OCI-LY1 (cell line): ENCODE data around the gene GDF15.
"Not testable (repeated sequence)": the region's sequence is repeated elsewhere in the genome, so short reads cannot be mapped to it uniquely, and the experiment has no call there.

Source experiments
- H2AFZ ChIP-seq: fragments of 200-600 bp; sonication (generic), shearing (Covaris generic); 2 replicates; pipeline ENCODE4 v1.6.0; 2014; ENCODE audit warnings: antibody characterized with exemption, mild to moderate bottlenecking, low read length
- H3F3A ChIP-seq: fragments of 200-600 bp; sonication (generic), shearing (Covaris generic); 2 replicates; pipeline ENCODE4 v1.6.0; 2014; ENCODE audit warnings: mild to moderate bottlenecking, antibody characterized with exemption, low read length, moderate library complexity; ENCODE audit not compliant: insufficient read depth
- H3K27ac ChIP-seq: fragments of 200-600 bp; sonication (generic); 2 replicates; pipeline ENCODE4 v1.5.1; 2014; ENCODE audit warnings: low read length, mixed run types, mild to moderate bottlenecking, low read depth; ENCODE audit not compliant: poor library complexity, severe bottlenecking
- H3K27me3 ChIP-seq: fragments of 200-600 bp; sonication (generic); 2 replicates; pipeline ENCODE4 v1.6.0; 2014; ENCODE audit warnings: antibody characterized with exemption, mild to moderate bottlenecking, low read length, moderate library complexity; ENCODE audit not compliant: insufficient read depth
- H3K36me3 ChIP-seq: fragments of 200-600 bp; sonication (generic); 2 replicates; pipeline ENCODE4 v1.6.1; 2014; ENCODE audit warnings: mild to moderate bottlenecking, antibody characterized with exemption, low read length, moderate library complexity, mixed read lengths; ENCODE audit not compliant: insufficient read depth
- H3K4me1 ChIP-seq: fragments of 200-600 bp; sonication (generic); 2 replicates; pipeline ENCODE4 v1.5.1; 2014; ENCODE audit warnings: mild to moderate bottlenecking, low read length, moderate library complexity; ENCODE audit not compliant: insufficient read depth, severe bottlenecking
- H3K4me2 ChIP-seq: fragments of 200-600 bp; sonication (generic), shearing (Covaris generic); 2 replicates; pipeline ENCODE4 v1.6.1; 2014; ENCODE audit warnings: low read length
- H3K4me3 ChIP-seq: fragments of 200-600 bp; sonication (generic); 2 replicates; pipeline ENCODE4 v1.5.1; 2014; ENCODE audit warnings: low read length, low read depth, mild to moderate bottlenecking, mixed read lengths; ENCODE audit not compliant: poor library complexity, severe bottlenecking
- H3K79me2 ChIP-seq: fragments of 200-600 bp; shearing (Covaris generic); 2 replicates; pipeline ENCODE4 v1.6.1; 2016; ENCODE audit warnings: mixed run types, low read length, mixed read lengths; ENCODE audit not compliant: insufficient read depth
- H3K9ac ChIP-seq: fragments of 200-600 bp; sonication (generic), shearing (Covaris generic); 2 replicates; pipeline ENCODE4 v1.6.1; 2014; ENCODE audit warnings: mild to moderate bottlenecking, low read length, mixed read lengths
- H3K9me2 ChIP-seq: fragments of 200-600 bp; sonication (generic), shearing (Covaris generic); 2 replicates; pipeline ENCODE4 v1.6.1; 2014; ENCODE audit warnings: low read depth, mild to moderate bottlenecking, low read length, mixed read lengths
- H3K9me3 ChIP-seq: fragments of 200-600 bp; shearing (Covaris generic); 2 replicates; pipeline ENCODE4 v1.6.1; 2014; ENCODE audit warnings: low read length, mixed read lengths
- H4K20me1 ChIP-seq: fragments of 200-600 bp; sonication (generic), shearing (Covaris generic); 2 replicates; pipeline ENCODE4 v1.6.0; 2016; ENCODE audit warnings: mild to moderate bottlenecking, low read length; ENCODE audit not compliant: insufficient read depth
- CTCF ChIP-seq: fragments of 200-600 bp; sonication (generic), shearing (Covaris generic); IDR thresholded peaks from 2 replicates; pipeline ENCODE4 v1.5.1; 2017; ENCODE audit warnings: mild to moderate bottlenecking, antibody characterized with exemption, low read length, moderate library complexity, mixed read lengths
- EZH2 ChIP-seq: fragments of 200-600 bp; sonication (generic), shearing (Covaris generic); IDR thresholded peaks from 2 replicates; pipeline ENCODE4 v1.8.0; 2017; ENCODE audit warnings: borderline replicate concordance, mixed run types, mild to moderate bottlenecking, antibody characterized with exemption, low read length, moderate library complexity, mixed read lengths

The GDF15 gene

DNA sequence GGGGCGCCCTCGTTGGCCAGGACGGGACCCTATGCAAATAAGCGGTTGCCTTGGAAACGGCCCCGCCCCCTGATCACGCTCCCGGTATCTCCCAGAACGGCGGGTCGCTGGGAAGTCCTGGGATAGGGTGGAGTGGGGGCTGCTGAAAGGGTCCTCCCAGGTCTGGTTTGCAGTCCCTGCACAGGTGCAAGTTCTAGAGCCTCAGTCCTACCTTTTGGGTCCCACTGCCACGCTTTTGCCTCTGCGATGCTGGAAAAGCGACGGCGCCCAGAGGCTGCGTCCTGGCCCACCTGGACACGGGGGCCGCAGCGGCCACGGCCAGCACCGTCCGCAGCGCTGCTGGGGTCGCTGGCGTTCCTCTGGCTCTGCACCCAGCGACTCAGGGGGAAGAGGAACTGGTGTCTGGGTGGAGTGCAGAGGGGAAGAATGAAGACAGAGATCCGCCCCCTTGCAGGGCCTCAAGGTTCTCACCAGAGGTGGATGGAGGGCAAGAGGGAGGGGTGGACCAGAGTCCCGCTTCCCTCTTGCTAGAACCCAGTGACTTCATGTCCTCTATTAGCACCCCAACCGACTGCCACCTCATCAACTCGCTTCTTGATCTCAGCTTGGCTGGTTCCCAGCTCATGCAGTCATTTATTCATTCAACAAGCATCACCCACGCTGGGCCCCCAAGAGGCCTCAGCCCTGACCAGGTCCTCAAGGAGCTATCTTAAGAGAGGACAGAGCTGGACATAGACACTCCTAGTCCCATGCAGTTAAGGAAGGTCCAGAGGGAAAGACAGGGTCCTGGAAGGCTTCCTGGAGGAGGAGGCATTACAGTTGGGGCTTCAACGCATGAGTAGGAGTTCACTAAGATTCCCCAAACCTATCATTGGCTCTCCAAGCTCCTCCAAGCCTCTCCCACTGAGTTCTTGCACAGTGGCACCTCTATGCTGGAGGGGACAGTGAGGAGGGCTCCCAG, 11.6 kb downstream of the GDF15 start, which contains the start of gene LRRC25:
Gene LRRC25 (minus strand): TSS at position 381 of the 961 bp plus-strand sequence. CDS start 659 bp downstream, outside the sequence.
- H3K9me2 ChIP-seq, result no peaks in the 10 kb centered on the region
- peak within 1 kb of the TSS; percentile 61 for H3K4me2 ChIP-seq
- H3K4me1 ChIP-seq, result peaks cover 36% of the 10 kb centered on the region
- 0 out of 2 replicates have a peak, but pooled peaks cover 5% of the 10 kb centered on the region for H3F3A ChIP-seq
- no peaks in the 10 kb centered on the region for H3K9me3 ChIP-seq
- H3K27me3 ChIP-seq, result 0 out of 2 replicates have a peak, but pooled peaks cover 8% of the 10 kb centered on the region
- H3K27ac ChIP-seq, result no peak within 1 kb of the TSS
- H2AFZ ChIP-seq, result no peak within 1 kb of the TSS
- no peaks in the 10 kb centered on the region for H3K79me2 ChIP-seq
- H4K20me1 ChIP-seq, result no peaks in the 10 kb centered on the region
- no peak within 1 kb of the TSS; the same call in 1 of the 2 replicates for H3K9ac ChIP-seq
- H3K4me3 ChIP-seq, result peak within 1 kb of the TSS; percentile 50
- H3K36me3 ChIP-seq, result no peaks in the 10 kb centered on the region
- TF ChIP-seq EZH2 (no peak), CTCF (no peak)

DNA sequence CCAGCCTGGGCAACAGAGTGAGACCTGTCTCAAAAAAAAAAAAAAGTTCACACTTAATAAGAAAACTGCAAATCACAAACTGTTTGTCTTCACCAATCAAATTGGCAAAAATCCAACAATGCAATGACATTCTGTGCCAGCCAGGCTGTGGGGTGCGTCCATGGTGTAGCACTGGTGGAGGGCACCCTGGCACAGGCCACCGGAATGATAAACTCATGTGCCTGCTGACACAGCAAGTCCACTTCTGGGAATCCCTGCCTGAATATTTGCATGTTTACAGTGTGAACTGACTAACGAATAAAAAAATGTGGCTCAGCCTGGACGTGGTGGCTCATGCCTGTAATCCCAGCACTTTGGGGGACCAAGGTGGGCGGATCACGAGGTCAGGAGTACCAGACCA, 13.1 kb downstream of the GDF15 start:
- H3K9me2 ChIP-seq, result no peaks in the 10 kb centered on the region
- no peak for TF ChIP-seq CTCF
- TF ChIP-seq EZH2, result no peak
- H3K27me3 ChIP-seq, result 0 out of 2 replicates have a peak, but pooled peaks cover 8% of the 10 kb centered on the region
- H3K9me3 ChIP-seq, result no peaks in the 10 kb centered on the region
- H4K20me1 ChIP-seq, result no peaks in the 10 kb centered on the region
- no peak overlapping the region for H2AFZ ChIP-seq
- no peaks in the 10 kb centered on the region for H3K79me2 ChIP-seq
- H3K9ac ChIP-seq, result no peak overlapping the region
- H3K4me1 ChIP-seq, result peaks cover 33% of the 10 kb centered on the region
- H3K36me3 ChIP-seq, result no peaks in the 10 kb centered on the region
- no peak overlapping the region for H3K4me2 ChIP-seq
- H3K27ac ChIP-seq, result no peak overlapping the region
- H3F3A ChIP-seq, result 0 out of 2 replicates have a peak, but pooled peaks cover 5% of the 10 kb centered on the region
- no peak overlapping the region for H3K4me3 ChIP-seq

DNA sequence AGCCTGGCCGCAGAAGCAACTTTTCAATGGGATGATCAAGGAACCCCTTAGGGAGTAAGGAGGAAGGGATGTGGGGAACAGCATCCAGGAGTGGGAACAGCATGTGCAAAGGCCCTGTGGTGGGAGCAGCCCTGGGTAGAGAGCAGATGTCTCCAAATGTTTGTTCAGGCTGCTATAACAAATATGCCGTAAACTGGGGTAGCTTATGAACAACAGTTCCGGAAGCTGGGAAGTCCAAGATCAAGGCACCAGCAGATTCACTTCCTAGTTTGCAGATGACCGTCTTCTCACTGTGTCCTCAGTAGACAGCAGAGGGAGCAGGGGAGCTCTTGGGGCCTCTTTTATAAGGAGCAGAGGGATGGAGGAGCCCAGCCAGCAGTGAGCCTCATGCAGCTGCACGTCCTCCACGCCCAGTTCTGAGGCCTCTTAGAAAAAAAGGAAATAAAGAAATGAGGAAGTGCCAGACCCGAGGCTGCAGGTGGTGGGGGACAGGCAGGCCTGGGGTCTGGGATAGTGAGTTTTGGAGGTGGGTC, 15.7 kb downstream of the GDF15 start:
- H3K9ac ChIP-seq, result peak overlapping the region; percentile 48; the same call in 1 of the 2 replicates
- H3K27ac ChIP-seq, result peak overlapping the region; percentile 82
- peak overlapping the region; percentile 59 for H3K4me2 ChIP-seq

GRCh38 chr19:18402455-18403248, 16.7 kb downstream of the GDF15 start:
- H3K9me2 ChIP-seq, H3F3A ChIP-seq, H2AFZ ChIP-seq, H3K79me2 ChIP-seq, H4K20me1 ChIP-seq, H3K36me3 ChIP-seq, H3K27me3 ChIP-seq, H3K9me3 ChIP-seq: not testable (repeated sequence)
- Histone ChIP-seq H3K9ac (peak overlapping the region; percentile 48; the same call in 1 of the 2 replicates), H3K27ac (peak overlapping the region; percentile 82), H3K4me1 (peaks cover 20% of the 10 kb centered on the region), H3K4me2 (peak overlapping the region; percentile 59; the same call in 1 of the 2 replicates), H3K4me3 (peak overlapping the region; percentile 31)

More for the DNA sequence above, 15.7 kb downstream of the GDF15 start:
- H2AFZ ChIP-seq, result no peak overlapping the region
- H3F3A ChIP-seq, result 0 out of 2 replicates have a peak, but pooled peaks cover 5% of the 10 kb centered on the region
- no peaks in the 10 kb centered on the region for H3K79me2 ChIP-seq
- no peaks in the 10 kb centered on the region for H3K36me3 ChIP-seq
- peaks cover 28% of the 10 kb centered on the region for H3K4me1 ChIP-seq
- 0 out of 2 replicates have a peak, but pooled peaks cover 1% of the 10 kb centered on the region for H3K27me3 ChIP-seq
- TF ChIP-seq EZH2, result no peak
- TF ChIP-seq CTCF, result peak; percentile 48; the same call in 1 of the 2 replicates
- no peaks in the 10 kb centered on the region for H4K20me1 ChIP-seq
- H3K4me3 ChIP-seq, result peak overlapping the region; percentile 31
- H3K9me3 ChIP-seq, result no peaks in the 10 kb centered on the region
- no peaks in the 10 kb centered on the region for H3K9me2 ChIP-seq
